Measurements from ENCODE around the gene EPOP. TPM values are rescaled to one million over a fixed set of nuclear protein-coding genes. Genes with fewer than 3 reads are reported as not detected.
"Not testable (repeated sequence)": the region's sequence is repeated elsewhere in the genome, so short reads cannot be mapped to it uniquely, and the experiment has no call there.

Gene EPOP
- total RNA-seq, 1 donor from 2014 or later, result 8.0 TPM

GRCh38 chr17:38625482-38625881, 49.3 kb downstream of the EPOP start:
- Mint-ChIP-seq H3K4me3 (no peak overlapping the region), H3K27ac (no peak overlapping the region), H3K9me3 (peaks cover 4% of the 10 kb centered on the region), H3K36me3 (no peaks in the 10 kb centered on the region), H3K4me1 (peaks cover 4% of the 10 kb centered on the region), H3K27me3 (ENCODE audit: insufficient read depth, low read depth) (peaks cover 5% of the 10 kb centered on the region)
- Histone ChIP-seq H3K9me3 (ENCODE audit: low read depth) (no peaks in the 10 kb centered on the region), H3K27ac (no peak overlapping the region), H3K4me1 (no peaks in the 10 kb centered on the region), H3K27me3 (no peaks in the 10 kb centered on the region), H3K36me3 (no peaks in the 10 kb centered on the region), H3K4me3 (no peak overlapping the region), H3F3A (ENCODE audit: low read depth) (no peaks in the 10 kb centered on the region), H4K20me1 (ENCODE audit: low read depth) (no peaks in the 10 kb centered on the region), H3K4me2 (no peak overlapping the region), H2AFZ (replicated peaks) (no peak overlapping the region), H3K9ac (no peak overlapping the region), H3K79me2 (ENCODE audit: low read depth) (no peaks in the 10 kb centered on the region)
- no peak for TF ChIP-seq EZH2phosphoT487 (IDR thresholded peaks at IDR 0.05)
- TF ChIP-seq CTCF (IDR thresholded peaks at IDR 0.05), result no peak
- TF ChIP-seq EZH2 (IDR thresholded peaks at IDR 0.05), result no peak
- no peak for DNase-seq (ENCODE audit: low spot score)

GRCh38 chr17:38624782-38625355, 49.9 kb downstream of the EPOP start:
- not testable (repeated sequence) for H3K4me1 ChIP-seq; H3K4me2 ChIP-seq; H3K27ac ChIP-seq; H3K4me3 ChIP-seq; H3K9ac ChIP-seq; H3K4me1 Mint-ChIP-seq; H3K27me3 Mint-ChIP-seq (ENCODE audit: insufficient read depth, low read depth); H3K79me2 ChIP-seq (ENCODE audit: low read depth); H3F3A ChIP-seq (ENCODE audit: low read depth); H3K9me3 ChIP-seq (ENCODE audit: low read depth); H3K27me3 ChIP-seq; DNase-seq (ENCODE audit: low spot score); H3K4me3 Mint-ChIP-seq; H2AFZ ChIP-seq (replicated peaks); H3K36me3 Mint-ChIP-seq; H4K20me1 ChIP-seq (ENCODE audit: low read depth); H3K36me3 ChIP-seq; H3K9me3 Mint-ChIP-seq
- H3K27ac Mint-ChIP-seq, result peak overlapping the region; percentile 10

Small RNAs within 50 kb of the gene (microRNA-seq; reads per million reads assigned to microRNA genes)
- gene MIR4726 (not detected), gene MIR4734 (not detected)

Small RNAs within 50 kb of the gene (small RNA-seq; reads per million reads assigned to genes)
- gene MIR4726 (not detected), gene MIR4734 (not detected)

Other genes with a start within 250 kb of the EPOP start
- 6.1 and 14.2 TPM in 2 replicates for gene ARHGAP23, start 246.5 kb downstream of the EPOP start, total RNA-seq (ENCODE audit: low replicate concordance)
- 3.8 and 15.6 TPM in 2 replicates for gene SRCIN1, start 69.0 kb downstream of the EPOP start, total RNA-seq (ENCODE audit: low replicate concordance)
- gene MLLT6, start 30.3 kb upstream of the EPOP start, total RNA-seq (ENCODE audit: low replicate concordance), result 7.4 and 24.4 TPM in 2 replicates
- 0.60 and 1.0 TPM in 2 replicates for gene CISD3, start 55.4 kb upstream of the EPOP start, total RNA-seq (ENCODE audit: low replicate concordance)
- 16.7 and 23.8 TPM in 2 replicates for gene PCGF2, start 73.4 kb upstream of the EPOP start, total RNA-seq (ENCODE audit: low replicate concordance)
- gene PSMB3, start 77.8 kb upstream of the EPOP start, total RNA-seq (ENCODE audit: low replicate concordance), result 127 and 141 TPM in 2 replicates
- gene PIP4K2B, start 124.6 kb upstream of the EPOP start, total RNA-seq (ENCODE audit: low replicate concordance), result 45.6 and 81.1 TPM in 2 replicates
- gene CWC25, start 150.4 kb upstream of the EPOP start, total RNA-seq (ENCODE audit: low replicate concordance), result 15.2 and 19.2 TPM in 2 replicates
- 1,779 and 3,404 TPM in 2 replicates for gene RPL23, start 178.8 kb upstream of the EPOP start, total RNA-seq (ENCODE audit: low replicate concordance)
- 45.2 and 85.1 TPM in 2 replicates for gene LASP1, start 195.1 kb upstream of the EPOP start, total RNA-seq (ENCODE audit: low replicate concordance)

Measured in neural progenitor cell (in vitro differentiated cells).